HEK293 (cell line): ENCODE data around the gene GPT2.

Source experiments
- CTCF ChIA-PET: fragments of 350-600 bp; formaldehyde crosslinking; extraction: SDS; loops from one replicate; lab custom pipeline; 2021; ENCODE audit warnings: antibody characterized with exemption; lab: Yijun Ruan, JAX
- POLR2A ChIA-PET: fragments of 300-600 bp; formaldehyde crosslinking; extraction: SDS; loops from one replicate; lab custom pipeline; 2020; ENCODE audit warnings: antibody characterized with exemption, inconsistent platforms; lab: Yijun Ruan, JAX
- H3K27ac ChIP-seq: fragments of 200-500 bp; sonication (Bioruptor generic); 2 replicates; pipeline ENCODE4 v1.5.1; 2014; ENCODE audit warnings: low read depth, low read length, control low read depth, inconsistent platforms; ENCODE audit errors: extremely low read depth
- H3K36me3 ChIP-seq, 2 experiments: fragments of 200-500 bp in 1 of 2; sonication (Bioruptor generic) in 1 of 2; 1 replicate in 1 of 2; 2 replicates in 1 of 2; pipeline ENCODE4 v1.5.1; 2014 to 2017; ENCODE audit warnings: inconsistent platforms in 2 of 2, low read length in 2 of 2; ENCODE audit not compliant: control insufficient read depth in 2 of 2, insufficient read depth in 1 of 2
- H3K4me1 ChIP-seq: fragments of 200-500 bp; sonication (Bioruptor generic); 2 replicates; pipeline ENCODE4 v1.5.1; 2014; ENCODE audit warnings: mild to moderate bottlenecking, low read length, inconsistent platforms; ENCODE audit not compliant: control insufficient read depth, insufficient read depth
- H3K4me3 ChIP-seq: 2 replicates; pipeline ENCODE4 v1.5.1; 2011; ENCODE audit warnings: low read depth, mild to moderate bottlenecking, control low read depth, low read length, moderate library complexity
- H3K9me3 ChIP-seq: fragments of 200-500 bp; sonication (Bioruptor generic); 2 replicates; pipeline ENCODE4 v1.5.1; 2014; ENCODE audit warnings: low read depth, low read length, inconsistent platforms; ENCODE audit not compliant: control insufficient read depth, insufficient read depth
- EGR2 ChIP-seq: fragments of 450-650 bp; formaldehyde crosslinking; IDR thresholded peaks from 2 replicates; pipeline ENCODE4 v1.5.1; 2016; ENCODE audit warnings: low read depth, missing biosample characterization, missing genetic modification characterization
- GFI1B ChIP-seq: fragments of 450-650 bp; formaldehyde crosslinking; IDR thresholded peaks from 2 replicates; pipeline ENCODE4 v1.5.1; 2016; ENCODE audit warnings: missing biosample characterization, missing genetic modification characterization
- GLIS2 ChIP-seq: fragments of 450-650 bp; formaldehyde crosslinking; IDR thresholded peaks from 2 replicates; pipeline ENCODE4 v1.5.1; 2016; ENCODE audit warnings: missing biosample characterization, missing genetic modification characterization
- HOXD13 ChIP-seq: sonication (generic); formaldehyde crosslinking; IDR thresholded peaks from 2 replicates; pipeline ENCODE4 v1.8.0; 2022; ENCODE audit warnings: missing genetic modification reagents, borderline replicate concordance
- MZF1 ChIP-seq: fragments of 450-650 bp; formaldehyde crosslinking; IDR thresholded peaks from 2 replicates; pipeline ENCODE4 v1.5.1; 2017; ENCODE audit warnings: missing biosample characterization, missing genetic modification characterization, borderline replicate concordance
- OSR2 ChIP-seq: fragments of 450-650 bp; formaldehyde crosslinking; IDR thresholded peaks from 2 replicates; pipeline ENCODE4 v1.5.1; 2016; ENCODE audit warnings: missing biosample characterization, missing genetic modification characterization
- SCRT1 ChIP-seq: fragments of 450-650 bp; formaldehyde crosslinking; IDR thresholded peaks from 2 replicates; pipeline ENCODE4 v1.5.1; 2016; ENCODE audit warnings: missing biosample characterization, missing genetic modification characterization, borderline replicate concordance
- ZFP3 ChIP-seq: fragments of 450-650 bp; formaldehyde crosslinking; IDR thresholded peaks from 2 replicates; pipeline ENCODE4 v1.5.1; 2016; ENCODE audit warnings: low read depth, missing biosample characterization, missing genetic modification characterization
- ZNF157 ChIP-seq: fragments of 450-650 bp; formaldehyde crosslinking; IDR thresholded peaks from 2 replicates; pipeline ENCODE4 v1.5.1; 2016; ENCODE audit warnings: missing biosample characterization, missing genetic modification characterization
- ZNF16 ChIP-seq: fragments of 450-650 bp; formaldehyde crosslinking; IDR thresholded peaks from 2 replicates; pipeline ENCODE4 v1.5.1; 2016; ENCODE audit warnings: low read depth, missing biosample characterization, missing genetic modification characterization
- ZNF169 ChIP-seq: fragments of 450-650 bp; formaldehyde crosslinking; IDR thresholded peaks from 2 replicates; pipeline ENCODE4 v1.5.1; 2016; ENCODE audit warnings: missing biosample characterization, missing genetic modification characterization
- ZNF19 ChIP-seq: fragments of 450-650 bp; formaldehyde crosslinking; IDR thresholded peaks from 2 replicates; pipeline ENCODE4; 2016; ENCODE audit warnings: missing biosample characterization, missing genetic modification characterization, low read depth
- ZNF211 ChIP-seq: fragments of 450-650 bp; formaldehyde crosslinking; IDR thresholded peaks from 2 replicates; pipeline ENCODE4 v1.5.1; 2016; ENCODE audit warnings: low read depth, missing biosample characterization, missing genetic modification characterization
- ZNF292 ChIP-seq: fragments of 450-650 bp; formaldehyde crosslinking; IDR thresholded peaks from 2 replicates; pipeline ENCODE4 v1.5.1; 2016; ENCODE audit warnings: low read depth, missing biosample characterization, missing genetic modification characterization, borderline replicate concordance
- ZNF394 ChIP-seq: fragments of 450-650 bp; formaldehyde crosslinking; IDR thresholded peaks from 2 replicates; pipeline ENCODE4 v1.5.1; 2016; ENCODE audit warnings: missing biosample characterization, missing genetic modification characterization, mild to moderate bottlenecking, moderate library complexity, borderline replicate concordance
- ZNF510 ChIP-seq: fragments of 450-650 bp; formaldehyde crosslinking; IDR thresholded peaks from 2 replicates; pipeline ENCODE4 v1.5.1; 2018; ENCODE audit warnings: mild to moderate bottlenecking, missing genetic modification characterization, missing biosample characterization; ENCODE audit not compliant: insufficient replicate concordance
- ZNF600 ChIP-seq: fragments of 450-650 bp; formaldehyde crosslinking; IDR thresholded peaks from 2 replicates; pipeline ENCODE4 v1.5.1; 2016; ENCODE audit warnings: missing biosample characterization, missing genetic modification characterization
- ZNF626 ChIP-seq: fragments of 450-650 bp; sonication (Bioruptor Pico); formaldehyde crosslinking; IDR thresholded peaks from 2 replicates; pipeline ENCODE4 v1.5.1; 2018; ENCODE audit warnings: missing biosample characterization, missing genetic modification characterization, inconsistent platforms
- ZNF76 ChIP-seq: fragments of 450-650 bp; formaldehyde crosslinking; IDR thresholded peaks from 2 replicates; pipeline ENCODE4; 2016; ENCODE audit warnings: low read depth, missing biosample characterization, missing genetic modification characterization, borderline replicate concordance
- ZNF777 ChIP-seq: fragments of 450-650 bp; formaldehyde crosslinking; IDR thresholded peaks from 2 replicates; pipeline ENCODE4 v1.5.1; 2017; ENCODE audit warnings: missing biosample characterization, missing genetic modification characterization, borderline replicate concordance
- ZSCAN23 ChIP-seq: fragments of 450-650 bp; formaldehyde crosslinking; IDR thresholded peaks from 2 replicates; pipeline ENCODE4 v1.5.1; 2016; ENCODE audit warnings: missing biosample characterization, missing genetic modification characterization
- ZXDB ChIP-seq: fragments of 450-650 bp; formaldehyde crosslinking; IDR thresholded peaks from 2 replicates; pipeline ENCODE4 v1.5.1; 2016; ENCODE audit warnings: missing biosample characterization, missing genetic modification characterization
- TF ChIP-seq, protein P1 (sequence below): fragments of 450-650 bp; formaldehyde crosslinking; IDR thresholded peaks from 2 replicates; pipeline ENCODE4 v1.5.1; 2017; ENCODE audit warnings: missing biosample characterization, missing genetic modification characterization
- TF ChIP-seq, protein P2 (sequence below): fragments of 450-650 bp; formaldehyde crosslinking; IDR thresholded peaks from 2 replicates; pipeline ENCODE4 v1.5.1; 2016; ENCODE audit warnings: missing biosample characterization, missing genetic modification characterization, borderline replicate concordance
- TF ChIP-seq, protein P3 (sequence below): fragments of 450-650 bp; formaldehyde crosslinking; IDR thresholded peaks from 2 replicates; pipeline ENCODE4 v1.5.1; 2016; ENCODE audit warnings: missing biosample characterization, missing genetic modification characterization

The GPT2 gene

GRCh38 chr16:46883690-46884512, at the start of gene GPT2:
Gene GPT2 (plus strand): TSS chr16:46884362. CDS start chr16:46884716, 354 bp downstream.
- ChIA-PET CTCF (interaction anchor here (0.5 to 2.2 kb wide), 7 partner anchors 10 to 174 kb away, joined by 3 to 6 read pairs (median 3); no protein-coding TSS in a partner anchor), POLR2A (interaction anchor here (1.0 to 1.7 kb wide), 10 partner anchors 10 to 577 kb away, joined by 3 to 6 read pairs (median 4); partner anchors contain the start of genes ITFG1 and PHKB)
- peaks cover 0 to 20% of the 10 kb centered on the region in 2 experiments; a peak in 2 of 3 replicates for H3K36me3 ChIP-seq
- H3K9me3 ChIP-seq: no peaks in the 10 kb centered on the region
- peak within 1 kb of the TSS; percentile 81; the same call in 1 of the 2 replicates for H3K27ac ChIP-seq
- H3K4me1 ChIP-seq: peaks cover 6% of the 10 kb centered on the region; the same call in 1 of the 2 replicates
- H3K4me3 ChIP-seq: peak within 1 kb of the TSS; percentile 80
- no peak for TF ChIP-seq ZNF211 (tag by site-specific recombination)
- TF ChIP-seq OSR2 (tag by site-specific recombination): peak; percentile 47; the same call in 1 of the 2 replicates
- TF ChIP-seq, protein P1, sequence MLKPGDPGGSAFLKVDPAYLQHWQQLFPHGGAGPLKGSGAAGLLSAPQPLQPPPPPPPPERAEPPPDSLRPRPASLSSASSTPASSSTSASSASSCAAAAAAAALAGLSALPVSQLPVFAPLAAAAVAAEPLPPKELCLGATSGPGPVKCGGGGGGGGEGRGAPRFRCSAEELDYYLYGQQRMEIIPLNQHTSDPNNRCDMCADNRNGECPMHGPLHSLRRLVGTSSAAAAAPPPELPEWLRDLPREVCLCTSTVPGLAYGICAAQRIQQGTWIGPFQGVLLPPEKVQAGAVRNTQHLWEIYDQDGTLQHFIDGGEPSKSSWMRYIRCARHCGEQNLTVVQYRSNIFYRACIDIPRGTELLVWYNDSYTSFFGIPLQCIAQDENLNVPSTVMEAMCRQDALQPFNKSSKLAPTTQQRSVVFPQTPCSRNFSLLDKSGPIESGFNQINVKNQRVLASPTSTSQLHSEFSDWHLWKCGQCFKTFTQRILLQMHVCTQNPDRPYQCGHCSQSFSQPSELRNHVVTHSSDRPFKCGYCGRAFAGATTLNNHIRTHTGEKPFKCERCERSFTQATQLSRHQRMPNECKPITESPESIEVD (tag by site-specific recombination): no peak
- no peak for TF ChIP-seq ZNF777 (tag by site-specific recombination)
- TF ChIP-seq SCRT1 (tag by site-specific recombination): no peak
- peak; percentile 81 for TF ChIP-seq MZF1
- peak; percentile 75 for TF ChIP-seq ZNF600 (tag by site-specific recombination)
- TF ChIP-seq ZNF394 (tag by site-specific recombination): peak; percentile 53; the same call in 1 of the 2 replicates
- TF ChIP-seq ZNF19 (tag by site-specific recombination): no peak
- TF ChIP-seq GFI1B (tag by site-specific recombination): no peak
- no peak for TF ChIP-seq ZSCAN23 (tag by site-specific recombination)
- peak; percentile 94 for TF ChIP-seq EGR2 (tag by site-specific recombination)
- TF ChIP-seq ZNF169 (tag by site-specific recombination): no peak
- TF ChIP-seq ZNF157 (tag by site-specific recombination): no peak
- TF ChIP-seq ZNF292: no peak
- no peak for TF ChIP-seq ZNF510 (tag by site-specific recombination)
- no peak for TF ChIP-seq ZNF626 (tag by site-specific recombination)
- TF ChIP-seq, protein P2, sequence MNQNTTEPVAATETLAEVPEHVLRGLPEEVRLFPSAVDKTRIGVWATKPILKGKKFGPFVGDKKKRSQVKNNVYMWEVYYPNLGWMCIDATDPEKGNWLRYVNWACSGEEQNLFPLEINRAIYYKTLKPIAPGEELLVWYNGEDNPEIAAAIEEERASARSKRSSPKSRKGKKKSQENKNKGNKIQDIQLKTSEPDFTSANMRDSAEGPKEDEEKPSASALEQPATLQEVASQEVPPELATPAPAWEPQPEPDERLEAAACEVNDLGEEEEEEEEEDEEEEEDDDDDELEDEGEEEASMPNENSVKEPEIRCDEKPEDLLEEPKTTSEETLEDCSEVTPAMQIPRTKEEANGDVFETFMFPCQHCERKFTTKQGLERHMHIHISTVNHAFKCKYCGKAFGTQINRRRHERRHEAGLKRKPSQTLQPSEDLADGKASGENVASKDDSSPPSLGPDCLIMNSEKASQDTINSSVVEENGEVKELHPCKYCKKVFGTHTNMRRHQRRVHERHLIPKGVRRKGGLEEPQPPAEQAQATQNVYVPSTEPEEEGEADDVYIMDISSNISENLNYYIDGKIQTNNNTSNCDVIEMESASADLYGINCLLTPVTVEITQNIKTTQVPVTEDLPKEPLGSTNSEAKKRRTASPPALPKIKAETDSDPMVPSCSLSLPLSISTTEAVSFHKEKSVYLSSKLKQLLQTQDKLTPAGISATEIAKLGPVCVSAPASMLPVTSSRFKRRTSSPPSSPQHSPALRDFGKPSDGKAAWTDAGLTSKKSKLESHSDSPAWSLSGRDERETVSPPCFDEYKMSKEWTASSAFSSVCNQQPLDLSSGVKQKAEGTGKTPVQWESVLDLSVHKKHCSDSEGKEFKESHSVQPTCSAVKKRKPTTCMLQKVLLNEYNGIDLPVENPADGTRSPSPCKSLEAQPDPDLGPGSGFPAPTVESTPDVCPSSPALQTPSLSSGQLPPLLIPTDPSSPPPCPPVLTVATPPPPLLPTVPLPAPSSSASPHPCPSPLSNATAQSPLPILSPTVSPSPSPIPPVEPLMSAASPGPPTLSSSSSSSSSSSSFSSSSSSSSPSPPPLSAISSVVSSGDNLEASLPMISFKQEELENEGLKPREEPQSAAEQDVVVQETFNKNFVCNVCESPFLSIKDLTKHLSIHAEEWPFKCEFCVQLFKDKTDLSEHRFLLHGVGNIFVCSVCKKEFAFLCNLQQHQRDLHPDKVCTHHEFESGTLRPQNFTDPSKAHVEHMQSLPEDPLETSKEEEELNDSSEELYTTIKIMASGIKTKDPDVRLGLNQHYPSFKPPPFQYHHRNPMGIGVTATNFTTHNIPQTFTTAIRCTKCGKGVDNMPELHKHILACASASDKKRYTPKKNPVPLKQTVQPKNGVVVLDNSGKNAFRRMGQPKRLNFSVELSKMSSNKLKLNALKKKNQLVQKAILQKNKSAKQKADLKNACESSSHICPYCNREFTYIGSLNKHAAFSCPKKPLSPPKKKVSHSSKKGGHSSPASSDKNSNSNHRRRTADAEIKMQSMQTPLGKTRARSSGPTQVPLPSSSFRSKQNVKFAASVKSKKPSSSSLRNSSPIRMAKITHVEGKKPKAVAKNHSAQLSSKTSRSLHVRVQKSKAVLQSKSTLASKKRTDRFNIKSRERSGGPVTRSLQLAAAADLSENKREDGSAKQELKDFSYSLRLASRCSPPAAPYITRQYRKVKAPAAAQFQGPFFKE (tag by site-specific recombination): no peak
- peak; percentile 99 for TF ChIP-seq ZXDB
- peak; percentile 85 for TF ChIP-seq GLIS2 (tag by site-specific recombination)
- peak; percentile 94 for TF ChIP-seq ZNF76 (tag by site-specific recombination)
- TF ChIP-seq ZNF16 (tag by site-specific recombination): no peak
- TF ChIP-seq HOXD13 (CRISPR knock-in tag): peak; percentile 99
- TF ChIP-seq, protein P3, sequence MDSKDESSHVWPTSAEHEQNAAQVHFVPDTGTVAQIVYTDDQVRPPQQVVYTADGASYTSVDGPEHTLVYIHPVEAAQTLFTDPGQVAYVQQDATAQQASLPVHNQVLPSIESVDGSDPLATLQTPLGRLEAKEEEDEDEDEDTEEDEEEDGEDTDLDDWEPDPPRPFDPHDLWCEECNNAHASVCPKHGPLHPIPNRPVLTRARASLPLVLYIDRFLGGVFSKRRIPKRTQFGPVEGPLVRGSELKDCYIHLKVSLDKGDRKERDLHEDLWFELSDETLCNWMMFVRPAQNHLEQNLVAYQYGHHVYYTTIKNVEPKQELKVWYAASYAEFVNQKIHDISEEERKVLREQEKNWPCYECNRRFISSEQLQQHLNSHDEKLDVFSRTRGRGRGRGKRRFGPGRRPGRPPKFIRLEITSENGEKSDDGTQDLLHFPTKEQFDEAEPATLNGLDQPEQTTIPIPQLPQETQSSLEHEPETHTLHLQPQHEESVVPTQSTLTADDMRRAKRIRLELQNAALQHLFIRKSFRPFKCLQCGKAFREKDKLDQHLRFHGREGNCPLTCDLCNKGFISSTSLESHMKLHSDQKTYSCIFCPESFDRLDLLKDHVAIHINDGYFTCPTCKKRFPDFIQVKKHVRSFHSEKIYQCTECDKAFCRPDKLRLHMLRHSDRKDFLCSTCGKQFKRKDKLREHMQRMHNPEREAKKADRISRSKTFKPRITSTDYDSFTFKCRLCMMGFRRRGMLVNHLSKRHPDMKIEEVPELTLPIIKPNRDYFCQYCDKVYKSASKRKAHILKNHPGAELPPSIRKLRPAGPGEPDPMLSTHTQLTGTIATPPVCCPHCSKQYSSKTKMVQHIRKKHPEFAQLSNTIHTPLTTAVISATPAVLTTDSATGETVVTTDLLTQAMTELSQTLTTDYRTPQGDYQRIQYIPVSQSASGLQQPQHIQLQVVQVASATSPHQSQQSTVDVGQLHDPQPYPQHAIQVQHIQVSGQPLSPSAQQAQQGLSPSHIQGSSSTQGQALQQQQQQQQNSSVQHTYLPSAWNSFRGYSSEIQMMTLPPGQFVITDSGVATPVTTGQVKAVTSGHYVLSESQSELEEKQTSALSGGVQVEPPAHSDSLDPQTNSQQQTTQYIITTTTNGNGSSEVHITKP: peak; percentile 88
- TF ChIP-seq ZFP3 (tag by site-specific recombination): no peak
